ENCODE results near the gene ZNF768. TPM values are rescaled to one million over a fixed set of nuclear protein-coding genes. Genes with fewer than 3 reads are reported as not detected.

The ZNF768 gene
- total and polyA plus RNA-seq, 2 of the 13 experiments (the other 11 are each of a cell fraction or from before 2014, with no cell fraction given): 26.7 to 34.4 TPM

- TF ChIP-seq, protein P1, sequence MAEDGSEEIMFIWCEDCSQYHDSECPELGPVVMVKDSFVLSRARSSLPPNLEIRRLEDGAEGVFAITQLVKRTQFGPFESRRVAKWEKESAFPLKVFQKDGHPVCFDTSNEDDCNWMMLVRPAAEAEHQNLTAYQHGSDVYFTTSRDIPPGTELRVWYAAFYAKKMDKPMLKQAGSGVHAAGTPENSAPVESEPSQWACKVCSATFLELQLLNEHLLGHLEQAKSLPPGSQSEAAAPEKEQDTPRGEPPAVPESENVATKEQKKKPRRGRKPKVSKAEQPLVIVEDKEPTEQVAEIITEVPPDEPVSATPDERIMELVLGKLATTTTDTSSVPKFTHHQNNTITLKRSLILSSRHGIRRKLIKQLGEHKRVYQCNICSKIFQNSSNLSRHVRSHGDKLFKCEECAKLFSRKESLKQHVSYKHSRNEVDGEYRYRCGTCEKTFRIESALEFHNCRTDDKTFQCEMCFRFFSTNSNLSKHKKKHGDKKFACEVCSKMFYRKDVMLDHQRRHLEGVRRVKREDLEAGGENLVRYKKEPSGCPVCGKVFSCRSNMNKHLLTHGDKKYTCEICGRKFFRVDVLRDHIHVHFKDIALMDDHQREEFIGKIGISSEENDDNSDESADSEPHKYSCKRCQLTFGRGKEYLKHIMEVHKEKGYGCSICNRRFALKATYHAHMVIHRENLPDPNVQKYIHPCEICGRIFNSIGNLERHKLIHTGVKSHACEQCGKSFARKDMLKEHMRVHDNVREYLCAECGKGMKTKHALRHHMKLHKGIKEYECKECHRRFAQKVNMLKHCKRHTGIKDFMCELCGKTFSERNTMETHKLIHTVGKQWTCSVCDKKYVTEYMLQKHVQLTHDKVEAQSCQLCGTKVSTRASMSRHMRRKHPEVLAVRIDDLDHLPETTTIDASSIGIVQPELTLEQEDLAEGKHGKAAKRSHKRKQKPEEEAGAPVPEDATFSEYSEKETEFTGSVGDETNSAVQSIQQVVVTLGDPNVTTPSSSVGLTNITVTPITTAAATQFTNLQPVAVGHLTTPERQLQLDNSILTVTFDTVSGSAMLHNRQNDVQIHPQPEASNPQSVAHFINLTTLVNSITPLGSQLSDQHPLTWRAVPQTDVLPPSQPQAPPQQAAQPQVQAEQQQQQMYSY (CRISPR knock-in tag; IDR thresholded peaks at IDR 0.05): no peak
- TF ChIP-seq HOXA5 (CRISPR knock-in tag; IDR thresholded peaks at IDR 0.05): no peak
- TF ChIP-seq ZNF629 (CRISPR knock-in tag; conservative IDR thresholded peaks at IDR 0.05): 0 out of 2 replicates have a peak, but pooled peaks have one; percentile 15
- no peak for TF ChIP-seq JUND (CRISPR knock-in tag; IDR thresholded peaks at IDR 0.05)
- TF ChIP-seq NR2F1 (CRISPR knock-in tag; IDR thresholded peaks at IDR 0.05): no peak
- TF ChIP-seq ZFX (CRISPR knock-in tag; IDR thresholded peaks at IDR 0.05; ENCODE audit: low read depth): no peak
- 0 out of 2 replicates have a peak, but pooled peaks have one; percentile 17 for TF ChIP-seq ZFP90 (CRISPR knock-in tag; IDR thresholded peaks at IDR 0.05; ENCODE audit: borderline replicate concordance)
- TF ChIP-seq SALL2 (CRISPR knock-in tag; IDR thresholded peaks at IDR 0.05): no peak
- TF ChIP-seq, protein P2, sequence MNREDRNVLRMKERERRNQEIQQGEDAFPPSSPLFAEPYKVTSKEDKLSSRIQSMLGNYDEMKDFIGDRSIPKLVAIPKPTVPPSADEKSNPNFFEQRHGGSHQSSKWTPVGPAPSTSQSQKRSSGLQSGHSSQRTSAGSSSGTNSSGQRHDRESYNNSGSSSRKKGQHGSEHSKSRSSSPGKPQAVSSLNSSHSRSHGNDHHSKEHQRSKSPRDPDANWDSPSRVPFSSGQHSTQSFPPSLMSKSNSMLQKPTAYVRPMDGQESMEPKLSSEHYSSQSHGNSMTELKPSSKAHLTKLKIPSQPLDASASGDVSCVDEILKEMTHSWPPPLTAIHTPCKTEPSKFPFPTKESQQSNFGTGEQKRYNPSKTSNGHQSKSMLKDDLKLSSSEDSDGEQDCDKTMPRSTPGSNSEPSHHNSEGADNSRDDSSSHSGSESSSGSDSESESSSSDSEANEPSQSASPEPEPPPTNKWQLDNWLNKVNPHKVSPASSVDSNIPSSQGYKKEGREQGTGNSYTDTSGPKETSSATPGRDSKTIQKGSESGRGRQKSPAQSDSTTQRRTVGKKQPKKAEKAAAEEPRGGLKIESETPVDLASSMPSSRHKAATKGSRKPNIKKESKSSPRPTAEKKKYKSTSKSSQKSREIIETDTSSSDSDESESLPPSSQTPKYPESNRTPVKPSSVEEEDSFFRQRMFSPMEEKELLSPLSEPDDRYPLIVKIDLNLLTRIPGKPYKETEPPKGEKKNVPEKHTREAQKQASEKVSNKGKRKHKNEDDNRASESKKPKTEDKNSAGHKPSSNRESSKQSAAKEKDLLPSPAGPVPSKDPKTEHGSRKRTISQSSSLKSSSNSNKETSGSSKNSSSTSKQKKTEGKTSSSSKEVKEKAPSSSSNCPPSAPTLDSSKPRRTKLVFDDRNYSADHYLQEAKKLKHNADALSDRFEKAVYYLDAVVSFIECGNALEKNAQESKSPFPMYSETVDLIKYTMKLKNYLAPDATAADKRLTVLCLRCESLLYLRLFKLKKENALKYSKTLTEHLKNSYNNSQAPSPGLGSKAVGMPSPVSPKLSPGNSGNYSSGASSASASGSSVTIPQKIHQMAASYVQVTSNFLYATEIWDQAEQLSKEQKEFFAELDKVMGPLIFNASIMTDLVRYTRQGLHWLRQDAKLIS (CRISPR knock-in tag; IDR thresholded peaks at IDR 0.05): no peak
- no peak; the same call in 1 of the 2 replicates for TF ChIP-seq NKX3-1 (CRISPR knock-in tag; IDR thresholded peaks at IDR 0.05)
- peak; percentile 13; the same call in 1 of the 2 replicates for TF ChIP-seq SNAI1 (CRISPR knock-in tag; IDR thresholded peaks at IDR 0.05; ENCODE audit: borderline replicate concordance)
- no peak for TF ChIP-seq TBX3 (IDR thresholded peaks at IDR 0.05; ENCODE audit: borderline replicate concordance)
- no peak for TF ChIP-seq ZNF577 (CRISPR knock-in tag; IDR thresholded peaks at IDR 0.05; ENCODE audit: borderline replicate concordance, low read depth)
- TF ChIP-seq ERF (CRISPR knock-in tag; IDR thresholded peaks at IDR 0.05): no peak
- no peak for TF ChIP-seq AHR (CRISPR knock-in tag; IDR thresholded peaks at IDR 0.05)
- TF ChIP-seq, protein P3, sequence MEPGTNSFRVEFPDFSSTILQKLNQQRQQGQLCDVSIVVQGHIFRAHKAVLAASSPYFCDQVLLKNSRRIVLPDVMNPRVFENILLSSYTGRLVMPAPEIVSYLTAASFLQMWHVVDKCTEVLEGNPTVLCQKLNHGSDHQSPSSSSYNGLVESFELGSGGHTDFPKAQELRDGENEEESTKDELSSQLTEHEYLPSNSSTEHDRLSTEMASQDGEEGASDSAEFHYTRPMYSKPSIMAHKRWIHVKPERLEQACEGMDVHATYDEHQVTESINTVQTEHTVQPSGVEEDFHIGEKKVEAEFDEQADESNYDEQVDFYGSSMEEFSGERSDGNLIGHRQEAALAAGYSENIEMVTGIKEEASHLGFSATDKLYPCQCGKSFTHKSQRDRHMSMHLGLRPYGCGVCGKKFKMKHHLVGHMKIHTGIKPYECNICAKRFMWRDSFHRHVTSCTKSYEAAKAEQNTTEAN (CRISPR knock-in tag; conservative IDR thresholded peaks at IDR 0.05): peak; percentile 55
- TF ChIP-seq HOXD1 (CRISPR knock-in tag; IDR thresholded peaks at IDR 0.05): peak; percentile 23; the same call in 1 of the 2 replicates
- TF ChIP-seq, protein P4, sequence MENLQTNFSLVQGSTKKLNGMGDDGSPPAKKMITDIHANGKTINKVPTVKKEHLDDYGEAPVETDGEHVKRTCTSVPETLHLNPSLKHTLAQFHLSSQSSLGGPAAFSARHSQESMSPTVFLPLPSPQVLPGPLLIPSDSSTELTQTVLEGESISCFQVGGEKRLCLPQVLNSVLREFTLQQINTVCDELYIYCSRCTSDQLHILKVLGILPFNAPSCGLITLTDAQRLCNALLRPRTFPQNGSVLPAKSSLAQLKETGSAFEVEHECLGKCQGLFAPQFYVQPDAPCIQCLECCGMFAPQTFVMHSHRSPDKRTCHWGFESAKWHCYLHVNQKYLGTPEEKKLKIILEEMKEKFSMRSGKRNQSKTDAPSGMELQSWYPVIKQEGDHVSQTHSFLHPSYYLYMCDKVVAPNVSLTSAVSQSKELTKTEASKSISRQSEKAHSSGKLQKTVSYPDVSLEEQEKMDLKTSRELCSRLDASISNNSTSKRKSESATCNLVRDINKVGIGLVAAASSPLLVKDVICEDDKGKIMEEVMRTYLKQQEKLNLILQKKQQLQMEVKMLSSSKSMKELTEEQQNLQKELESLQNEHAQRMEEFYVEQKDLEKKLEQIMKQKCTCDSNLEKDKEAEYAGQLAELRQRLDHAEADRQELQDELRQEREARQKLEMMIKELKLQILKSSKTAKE (CRISPR knock-in tag; IDR thresholded peaks at IDR 0.05; ENCODE audit: borderline replicate concordance): no peak
- no peak for TF ChIP-seq ZMYM2 (CRISPR knock-in tag; IDR thresholded peaks at IDR 0.05)
Observed at GRCh38 chr16:30533748-30534367, 7.5 kb upstream of the ZNF768 start (continued).

All from HepG2 (cell line).